Skin epidermis (tissue), 12 donors: Measurements from ENCODE around the gene MSX1.
"Not testable (repeated sequence)": the region's sequence is repeated elsewhere in the genome, so short reads cannot be mapped to it uniquely, and the experiment has no call there.

Experiments
- H3K27ac ChIP-seq, 21 experiments: fragments of 200-600 bp; sonication (generic) in 11 of 21; one replicate each; pipeline ENCODE4 v1.5.0; 2020; ENCODE audit warnings: mild to moderate bottlenecking in 3 of 21, inconsistent platforms in 2 of 21, moderate library complexity in 2 of 21
- H3K4me3 ChIP-seq, 7 experiments: fragments of 200-600 bp; sonication (generic) in 2 of 7; one replicate each; pipeline ENCODE4 v1.5.0; 2020; ENCODE audit warnings: inconsistent platforms in 2 of 7, mild to moderate bottlenecking in 2 of 7, moderate library complexity in 1 of 7

The MSX1 gene

DNA sequence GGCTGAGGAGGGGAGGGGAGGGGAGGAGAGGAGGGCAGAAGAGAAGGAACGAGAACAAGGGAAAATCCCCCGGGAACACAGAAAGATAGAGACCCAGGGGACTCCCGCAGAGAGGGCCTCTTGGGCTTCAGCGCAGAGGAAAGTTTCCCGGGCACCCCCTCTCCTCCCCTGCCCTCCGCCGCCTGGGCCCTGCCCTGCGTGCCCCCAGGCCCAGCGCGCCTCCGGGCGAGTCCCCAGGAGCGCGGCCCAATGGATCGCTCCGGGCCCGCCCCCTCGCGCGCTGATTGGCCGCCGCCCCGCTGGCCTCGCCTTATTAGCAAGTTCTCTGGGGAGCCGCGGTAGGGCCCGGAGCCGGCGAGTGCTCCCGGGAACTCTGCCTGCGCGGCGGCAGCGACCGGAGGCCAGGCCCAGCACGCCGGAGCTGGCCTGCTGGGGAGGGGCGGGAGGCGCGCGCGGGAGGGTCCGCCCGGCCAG is at the start of gene MSX1:
TSS of gene MSX1 (plus strand) at position 341 of the 474 bp plus-strand sequence. CDS start 235 bp downstream, outside the sequence.
- peak within 1 kb of the TSS in 18 of 21 experiments; percentile 3 to 86 (median 52) for H3K27ac ChIP-seq
- peak within 1 kb of the TSS; percentile 35 to 63 (median 55) for H3K4me3 ChIP-seq

GRCh38 chr4:4810092-4810774 is 49.2 kb upstream of the MSX1 start:
- Histone ChIP-seq H3K4me3 (no peak overlapping the region), H3K27ac (no peak overlapping the region)

DNA sequence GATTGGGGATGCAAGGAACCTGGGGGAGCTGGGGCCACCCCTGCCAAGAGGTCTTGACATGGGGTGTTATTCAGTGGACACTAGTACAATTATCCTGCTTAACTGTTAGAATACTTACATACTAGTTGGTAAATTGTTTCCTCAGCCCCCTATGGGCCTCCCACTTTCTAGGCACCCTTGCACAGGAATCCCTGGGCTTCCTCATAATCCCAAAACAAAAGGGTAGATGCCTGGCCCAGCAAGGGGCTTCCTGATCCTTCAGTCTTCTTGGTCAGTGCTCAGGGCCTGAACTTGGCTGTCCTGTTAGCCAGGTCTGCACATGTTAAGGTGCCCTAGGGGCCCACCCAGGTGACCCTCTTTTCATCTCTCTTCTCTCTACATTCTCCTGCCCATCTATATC is 48.7 kb upstream of the MSX1 start:
- Histone ChIP-seq H3K27ac (no peak overlapping the region), H3K4me3 (no peak overlapping the region)

DNA sequence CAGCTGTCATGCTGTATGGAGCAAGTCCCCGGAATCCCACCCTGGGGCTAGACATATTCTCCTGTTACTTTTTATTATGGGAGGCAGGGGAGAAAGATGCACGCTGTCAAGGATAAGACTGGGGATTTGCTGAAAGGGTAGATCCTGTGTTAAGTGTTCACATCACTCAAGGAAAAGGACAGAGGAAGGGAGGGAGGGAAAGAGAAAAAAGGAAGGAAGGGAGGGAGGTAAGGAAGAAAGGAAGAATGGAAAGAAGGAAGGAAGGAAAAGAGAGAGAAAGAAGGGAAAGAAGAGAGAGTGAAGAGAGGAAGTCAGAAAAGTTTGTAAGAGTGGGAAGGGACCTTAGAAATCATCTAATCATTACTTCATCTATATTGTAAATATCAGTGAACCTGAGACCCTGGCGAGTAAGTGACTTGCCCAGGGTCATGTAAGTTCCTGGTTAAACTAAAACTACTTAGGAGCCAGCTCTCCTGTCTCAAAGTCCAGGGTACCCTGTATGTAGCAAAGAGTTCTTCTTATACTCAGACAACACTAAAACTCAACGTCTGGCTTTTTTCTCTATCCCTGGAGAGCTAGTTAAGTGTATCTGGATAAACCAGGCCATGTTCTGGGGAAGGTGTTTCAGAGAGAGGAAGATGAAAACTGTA is 47.2 kb upstream of the MSX1 start:
- no peak overlapping the region for H3K4me3 ChIP-seq
- H3K27ac ChIP-seq, result no peak overlapping the region

DNA sequence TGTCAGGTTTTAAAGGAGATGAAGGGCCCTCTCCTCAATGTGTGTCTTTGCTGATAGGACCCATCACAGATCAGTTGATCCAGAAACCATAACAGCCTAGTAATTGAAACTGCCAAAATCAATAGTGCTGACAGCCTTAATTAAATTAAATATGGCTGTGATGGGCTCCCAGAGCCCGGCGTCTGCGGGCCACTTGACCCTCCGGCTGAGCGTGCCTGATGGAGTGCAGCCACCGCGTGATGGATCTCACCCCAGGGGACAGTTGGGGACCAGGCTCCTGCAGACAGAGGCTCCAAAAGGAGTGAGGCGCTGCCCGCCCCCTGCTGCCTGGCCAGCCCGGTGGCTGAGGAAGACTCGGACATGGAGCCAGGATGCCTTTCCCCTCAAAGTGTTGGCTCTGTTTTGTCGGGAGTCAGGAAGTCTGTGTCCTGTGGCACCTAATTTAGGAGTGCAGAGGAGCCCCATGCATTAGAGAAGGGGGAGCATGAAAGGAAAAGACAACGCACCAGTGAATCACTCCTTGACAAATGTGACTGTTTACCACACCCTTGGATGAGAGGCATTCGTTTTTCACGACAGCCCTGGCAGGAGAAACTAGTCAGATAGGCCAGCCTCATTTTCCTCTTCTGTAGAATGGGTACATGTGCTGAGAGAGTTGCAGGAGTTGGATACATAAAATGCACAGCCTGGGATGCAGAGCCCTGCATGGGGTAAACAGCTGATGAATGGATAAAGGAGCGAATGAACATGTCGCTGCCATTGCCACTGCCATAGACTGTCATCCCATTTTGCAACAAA is 40.9 kb upstream of the MSX1 start:
- H3K27ac ChIP-seq, result no peak overlapping the region

GRCh38 chr4:4819213-4819606 is 40.3 kb upstream of the MSX1 start:
- no peak overlapping the region for H3K27ac ChIP-seq
- no peak overlapping the region for H3K4me3 ChIP-seq

More for the DNA sequence above, 40.9 kb upstream of the MSX1 start:
- H3K4me3 ChIP-seq, result no peak overlapping the region

GRCh38 chr4:4820261-4820660 is 39.2 kb upstream of the MSX1 start:
- Histone ChIP-seq H3K27ac (no peak overlapping the region), H3K4me3 (no peak overlapping the region)

DNA sequence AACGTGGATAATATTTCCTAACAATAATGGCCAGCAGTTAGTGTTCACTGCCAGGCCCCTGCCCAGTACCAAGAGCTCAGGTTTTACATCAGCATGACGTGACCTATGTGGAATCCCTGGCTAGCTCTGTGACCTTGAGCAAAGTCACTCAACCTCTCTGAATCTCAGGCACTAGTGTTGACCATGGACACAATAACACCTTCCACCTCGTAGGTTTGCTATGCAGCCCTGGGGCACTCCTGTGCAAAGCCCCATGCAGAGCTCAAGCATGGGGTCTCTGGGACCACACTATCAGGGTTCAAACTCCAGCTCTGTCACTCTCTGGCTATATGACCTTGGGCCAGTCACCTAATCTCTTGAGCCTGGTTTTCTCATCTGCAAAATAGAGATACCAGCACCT is 38.7 kb upstream of the MSX1 start:
- no peak overlapping the region for H3K4me3 ChIP-seq

GRCh38 chr4:4821577-4821976 is 37.9 kb upstream of the MSX1 start:
- no peak overlapping the region for H3K4me3 ChIP-seq

More for the DNA sequence above, 38.7 kb upstream of the MSX1 start:
- no peak overlapping the region for H3K27ac ChIP-seq

DNA sequence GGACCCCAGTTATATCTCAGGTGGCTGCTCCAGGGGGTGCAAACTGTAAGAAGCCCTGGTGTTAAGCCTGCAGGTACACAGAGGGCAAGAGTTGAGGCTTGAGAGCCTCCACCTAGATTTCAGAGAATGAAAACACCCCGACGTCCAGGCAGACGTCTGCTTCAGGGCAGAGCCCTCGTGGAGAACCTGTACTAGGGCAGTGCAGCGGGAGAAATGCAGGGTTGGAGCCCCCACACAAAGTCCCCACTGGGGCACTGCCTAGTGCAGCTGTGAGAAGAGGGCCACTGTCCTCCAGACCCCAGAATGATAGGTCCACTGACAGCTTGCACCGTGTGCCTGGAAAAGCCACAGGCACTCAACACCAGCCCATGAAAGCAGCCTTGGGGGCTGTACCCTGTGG is 37.2 kb upstream of the MSX1 start:
- not testable (repeated sequence) for H3K4me3 ChIP-seq, H3K27ac ChIP-seq

More at GRCh38 chr4:4821577-4821976, 37.9 kb upstream of the MSX1 start:
- H3K27ac ChIP-seq, result no peak overlapping the region

- H3K27ac ChIP-seq, result no peak overlapping the region
Observed at GRCh38 chr4:4823621-4824162, 35.8 kb upstream of the MSX1 start.

DNA sequence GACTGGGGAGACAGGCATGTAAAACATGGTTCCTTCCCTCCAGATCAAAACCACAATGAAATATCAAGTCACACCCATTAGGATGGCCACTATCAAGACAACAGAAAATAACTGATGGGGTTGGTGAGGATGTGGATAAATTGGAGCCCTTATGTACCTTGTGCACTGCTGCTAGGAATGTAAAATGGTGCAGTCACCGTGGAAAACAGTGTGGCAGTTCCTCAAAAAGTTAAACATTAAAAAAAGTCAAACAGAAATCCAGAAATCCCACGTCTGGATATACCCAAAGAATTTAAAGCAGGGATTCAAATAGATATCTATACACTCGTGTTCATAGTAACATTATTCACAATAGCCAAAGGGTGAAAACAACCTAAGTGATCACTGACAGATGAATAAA is 35.2 kb upstream of the MSX1 start:
- H3K4me3 ChIP-seq, result no peak overlapping the region
- H3K27ac ChIP-seq, result no peak overlapping the region

More at GRCh38 chr4:4823621-4824162, 35.8 kb upstream of the MSX1 start:
- H3K4me3 ChIP-seq, result no peak overlapping the region

GRCh38 chr4:4825431-4825830 is 34.0 kb upstream of the MSX1 start:
- H3K27ac ChIP-seq, result no peak overlapping the region

GRCh38 chr4:4829837-4830236 is 29.6 kb upstream of the MSX1 start:
- H3K4me3 ChIP-seq, result no peak overlapping the region
- no peak overlapping the region for H3K27ac ChIP-seq

More at GRCh38 chr4:4825431-4825830, 34.0 kb upstream of the MSX1 start:
- no peak overlapping the region for H3K4me3 ChIP-seq

- no peak overlapping the region for H3K27ac ChIP-seq
- H3K4me3 ChIP-seq, result no peak overlapping the region
Observed at GRCh38 chr4:4831266-4831665, 28.2 kb upstream of the MSX1 start.

GRCh38 chr4:4831825-4832224 is 27.6 kb upstream of the MSX1 start:
- Histone ChIP-seq H3K4me3 (no peak overlapping the region), H3K27ac (no peak overlapping the region)

- no peak overlapping the region for H3K4me3 ChIP-seq
Observed at GRCh38 chr4:4836044-4836443, 23.4 kb upstream of the MSX1 start.

DNA sequence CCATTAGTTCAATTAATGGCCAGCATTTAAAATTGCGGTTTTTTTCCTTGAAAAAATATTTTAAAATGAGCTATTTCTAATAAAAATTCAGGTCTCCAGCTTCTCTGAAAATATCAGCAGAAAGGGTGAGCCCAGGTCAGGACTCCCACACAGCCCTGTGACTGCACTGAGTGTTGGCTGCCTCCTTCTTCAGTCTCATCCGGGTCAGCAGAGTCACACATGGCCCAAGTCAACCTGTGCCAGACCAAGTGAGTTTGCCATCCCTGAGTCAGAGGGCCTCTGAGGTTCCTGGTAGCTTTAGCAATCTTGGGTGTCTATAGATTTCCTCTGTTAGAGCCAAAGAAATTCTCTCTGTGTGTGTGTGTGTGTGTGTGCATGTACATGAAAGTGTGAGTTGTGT is 22.1 kb upstream of the MSX1 start:
- Histone ChIP-seq H3K27ac (no peak overlapping the region), H3K4me3 (no peak overlapping the region)

More at GRCh38 chr4:4836044-4836443, 23.4 kb upstream of the MSX1 start:
- no peak overlapping the region for H3K27ac ChIP-seq

- Histone ChIP-seq H3K27ac (no peak overlapping the region), H3K4me3 (no peak overlapping the region)
Observed at GRCh38 chr4:4838051-4838935, 21.2 kb upstream of the MSX1 start.
